Measurements from ENCODE around the gene MALL.
"Not testable (repeated sequence)": the region's sequence is repeated elsewhere in the genome, so short reads cannot be mapped to it uniquely, and the experiment has no call there.

MALL gene

DNA sequence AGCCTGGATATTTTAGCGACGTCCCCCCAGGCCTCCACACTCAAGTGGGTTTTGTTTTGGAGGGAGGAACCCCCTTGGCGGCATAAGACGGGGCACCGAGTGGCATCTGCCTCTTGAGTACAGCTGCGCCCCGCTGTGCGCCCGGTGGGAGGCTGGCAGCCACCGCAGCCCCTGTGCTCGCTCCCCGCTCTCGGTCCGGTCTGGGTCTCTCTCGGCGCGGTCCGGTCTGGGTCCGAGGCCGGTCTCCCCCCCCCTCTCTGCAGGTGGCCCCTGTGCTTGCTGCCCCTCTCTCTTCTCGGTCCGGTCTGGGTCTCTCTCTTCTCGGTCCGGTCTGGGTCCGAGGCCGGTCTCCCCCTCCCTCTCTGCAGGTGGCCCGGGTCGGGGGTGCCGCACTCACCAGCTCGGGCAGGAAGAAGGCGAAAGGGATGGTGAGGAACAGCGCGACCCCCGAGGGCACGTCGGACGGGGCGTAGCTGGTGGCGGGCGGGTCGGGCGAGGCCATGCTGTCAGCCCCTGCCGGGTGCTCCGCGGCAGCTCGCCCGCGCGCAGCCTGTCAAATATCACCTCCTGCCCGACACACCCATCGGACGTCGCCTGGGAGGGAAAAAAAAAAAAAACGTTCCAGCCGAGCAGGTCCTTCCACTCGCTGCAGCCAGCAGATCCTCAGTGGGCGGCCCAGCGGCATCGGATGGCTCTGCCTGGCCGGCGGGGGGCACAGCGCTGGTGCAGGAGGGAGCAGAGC is at the start of gene MALL:
Gene MALL (minus strand): TSS at position 532 of the 742 bp plus-strand sequence. CDS start 30 bp downstream, at position 502.
- DNase-seq, result no peak

DNA sequence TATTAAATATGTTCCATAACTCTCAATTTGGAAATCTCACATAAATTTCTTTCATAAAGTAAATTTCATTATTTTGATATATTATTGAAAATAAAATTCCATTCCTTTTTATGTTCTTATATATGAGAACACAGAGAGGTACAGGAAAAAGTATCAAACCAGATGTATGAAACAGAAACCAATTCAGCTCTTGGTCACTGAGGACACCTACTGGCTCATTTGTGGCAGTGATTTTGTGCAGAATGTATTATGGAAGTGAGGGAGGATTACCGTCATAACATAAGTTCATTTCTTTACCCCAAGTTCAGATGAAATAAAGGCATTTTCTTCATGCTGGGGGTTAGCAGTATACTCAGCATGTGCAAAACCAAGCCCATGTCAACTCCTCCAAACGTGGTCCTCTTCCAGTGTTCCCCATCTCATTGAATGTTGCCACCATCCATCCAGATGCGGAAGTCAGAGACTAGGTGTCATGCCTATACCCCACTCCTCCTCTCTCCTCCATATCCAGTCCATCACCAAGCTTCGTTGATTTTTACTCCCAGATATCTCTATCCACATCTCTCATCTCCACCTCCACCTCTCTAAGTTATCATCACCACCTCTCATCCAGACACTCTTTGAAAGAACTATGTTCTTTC is 41.7 kb upstream of the MALL start:
- DNase-seq, result no peak

DNA sequence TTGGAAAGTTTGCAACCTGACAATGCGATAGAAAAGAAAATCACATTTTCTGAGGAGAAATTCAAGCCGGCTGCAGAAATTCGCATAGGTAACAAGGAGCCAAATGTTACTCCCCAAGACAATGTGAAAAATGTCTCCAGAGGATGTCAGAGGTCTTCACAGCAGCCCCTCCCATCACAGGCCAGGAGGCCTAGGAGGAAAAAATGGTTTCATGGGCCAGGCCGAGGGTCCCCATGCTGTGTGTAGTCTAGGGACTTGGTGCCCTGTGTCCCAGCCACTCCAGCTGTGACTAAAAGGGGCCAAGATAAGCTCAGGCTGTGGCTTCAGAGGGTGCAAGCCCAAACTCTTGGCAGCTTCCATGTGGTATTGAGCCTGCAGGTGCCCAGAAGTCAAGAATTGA is 39.2 kb upstream of the MALL start:
- not testable (repeated sequence) for DNase-seq

DNA sequence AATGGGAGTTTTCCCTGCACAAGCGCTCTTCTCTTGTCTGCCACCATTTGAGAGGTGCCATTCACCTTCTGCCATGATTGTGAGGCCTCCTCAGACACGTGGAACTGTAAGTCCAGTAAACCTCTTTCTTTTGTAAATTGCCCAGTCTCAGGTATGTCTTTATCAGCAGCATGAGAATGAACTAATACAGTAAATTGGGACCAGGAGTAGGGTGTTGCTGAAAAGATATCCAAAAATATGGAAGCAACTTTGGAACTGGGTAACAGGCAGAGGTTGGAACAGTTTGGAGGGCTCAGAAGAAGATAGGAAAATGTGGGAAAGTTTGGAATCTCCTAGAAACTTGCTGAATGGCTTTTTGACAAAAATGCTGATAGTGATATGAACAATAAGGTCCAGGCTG is 38.6 kb upstream of the MALL start:
- not testable (repeated sequence) for DNase-seq

DNA sequence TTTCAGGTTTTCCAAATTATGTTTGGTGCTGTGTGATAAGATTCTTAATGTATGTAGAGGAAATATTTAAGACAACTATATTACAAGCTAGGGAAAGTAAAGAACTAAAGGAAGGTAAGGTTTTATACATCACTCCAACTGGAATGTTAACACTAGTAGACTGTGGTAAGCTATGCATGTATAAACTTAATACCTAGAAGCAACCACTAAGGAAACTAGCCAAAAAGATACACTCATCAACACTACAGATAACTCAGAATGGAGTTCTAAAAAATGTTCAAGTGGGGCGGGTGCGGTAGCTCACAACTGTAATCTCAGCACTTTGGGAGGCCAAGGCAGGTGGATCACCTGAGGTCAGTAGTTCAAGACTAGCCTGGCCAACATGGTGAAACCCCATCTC is 37.8 kb upstream of the MALL start:
- no peak for DNase-seq

DNA sequence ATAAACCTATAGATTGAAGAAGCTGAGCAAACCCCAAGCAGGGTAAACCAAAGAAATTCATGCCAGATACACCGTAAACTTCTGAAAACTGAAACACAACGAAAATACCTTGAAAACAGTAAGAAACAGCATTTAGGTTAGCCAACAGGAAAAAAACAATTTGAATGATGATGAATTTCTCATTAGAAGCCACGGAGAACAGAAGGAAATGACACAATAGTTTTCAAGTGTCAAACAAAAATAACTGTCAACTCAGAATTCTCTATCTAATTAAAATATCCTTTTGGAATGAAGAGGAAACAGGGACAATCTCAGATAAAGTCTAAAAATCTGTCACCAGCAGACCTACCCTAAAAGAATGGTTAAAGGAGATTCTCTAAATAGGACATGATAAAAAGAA is 37.3 kb upstream of the MALL start:
- no peak for DNase-seq

DNA sequence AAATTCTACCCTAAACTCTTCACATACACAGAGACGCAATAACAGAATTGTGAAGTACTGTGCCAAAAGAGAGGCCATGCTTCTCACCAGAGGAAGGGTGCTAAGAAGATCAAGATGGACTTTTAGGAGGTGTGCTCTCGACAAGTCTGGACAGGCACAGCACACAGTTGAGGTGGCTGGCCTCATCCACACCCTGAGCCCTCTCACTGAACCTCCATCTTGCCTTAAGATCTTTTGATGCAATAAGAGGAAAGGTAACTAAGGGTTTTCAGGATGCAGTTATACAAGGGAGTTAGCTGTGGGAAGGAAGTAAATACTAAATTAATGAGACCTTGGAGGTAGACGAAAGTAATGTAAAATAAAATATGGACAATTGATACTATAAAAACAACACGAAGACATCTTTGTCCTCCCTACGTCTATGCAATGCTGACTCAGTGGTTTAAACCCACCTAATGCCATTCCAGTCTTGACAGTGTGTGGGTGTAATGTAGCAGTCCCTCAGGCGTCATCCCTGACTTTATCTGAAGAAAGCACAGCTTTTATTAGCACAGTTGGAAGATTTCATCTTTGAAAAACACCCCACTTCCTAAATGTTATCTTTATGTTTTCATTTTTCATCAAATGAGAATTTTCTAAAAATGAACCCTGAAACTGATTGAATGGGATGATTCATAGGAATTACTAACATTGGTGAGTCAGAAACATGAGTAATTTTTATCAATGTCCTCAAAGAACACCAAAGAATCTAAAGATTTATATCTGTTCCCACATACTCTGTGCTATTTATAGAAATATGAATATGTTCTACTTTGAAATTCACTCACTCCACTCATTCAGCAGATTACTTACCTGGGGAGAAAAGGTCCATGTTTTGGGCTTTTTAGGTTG is 34.0 kb upstream of the MALL start:
- no peak for DNase-seq

DNA sequence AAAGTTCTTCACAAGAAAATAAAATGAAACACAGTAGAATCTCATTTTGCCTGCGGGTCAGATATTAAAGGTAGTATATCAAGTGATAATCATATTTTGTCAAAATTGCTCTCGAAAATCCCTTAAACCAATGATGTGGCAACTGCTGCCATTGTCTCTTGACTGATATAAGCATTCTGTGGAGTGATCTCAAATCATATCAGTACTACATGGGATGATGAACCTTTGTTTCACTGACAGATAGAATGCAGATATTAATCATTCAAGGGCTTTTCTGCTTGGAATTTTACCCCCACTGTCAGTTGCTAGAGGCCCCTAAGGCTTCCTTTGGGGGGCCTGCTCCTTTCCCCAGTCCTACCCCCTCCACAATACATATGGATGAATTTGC is 31.3 kb upstream of the MALL start:
- DNase-seq, result no peak

DNA sequence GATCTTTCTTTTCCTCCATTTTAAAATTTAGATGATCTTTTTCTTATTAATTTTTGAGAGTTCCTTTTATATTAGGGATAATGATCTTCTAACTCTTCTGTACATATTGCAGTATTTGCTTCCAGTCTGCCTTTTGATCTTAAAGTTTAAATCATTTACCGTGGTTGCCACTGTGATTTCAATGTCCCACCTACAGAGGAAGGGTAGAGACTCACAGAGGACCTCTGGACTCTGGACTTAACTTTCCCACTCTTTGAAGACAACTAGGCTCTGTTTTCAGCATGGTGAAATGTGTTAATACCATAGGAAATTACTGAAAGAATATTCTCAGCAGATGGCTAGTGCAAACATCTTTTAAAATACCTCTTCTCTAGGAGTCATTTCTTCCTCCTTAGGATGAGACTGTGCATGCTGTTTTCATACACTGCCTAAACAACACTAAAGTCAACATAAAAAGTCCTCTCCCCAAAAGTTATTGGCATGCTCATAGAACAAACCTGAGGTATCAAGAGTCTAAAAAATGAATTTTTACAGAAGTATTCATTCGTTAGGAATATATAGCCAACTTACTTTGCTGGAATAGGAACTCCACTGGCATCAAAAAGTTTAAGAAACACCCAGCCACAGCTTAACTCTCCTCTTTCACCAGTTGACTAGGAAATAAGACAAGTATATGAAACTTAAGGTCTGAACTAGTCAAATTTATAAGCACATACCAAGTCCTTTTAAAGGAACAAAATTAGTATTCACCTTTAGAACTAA is 30.7 kb upstream of the MALL start:
- no peak for DNase-seq

DNA sequence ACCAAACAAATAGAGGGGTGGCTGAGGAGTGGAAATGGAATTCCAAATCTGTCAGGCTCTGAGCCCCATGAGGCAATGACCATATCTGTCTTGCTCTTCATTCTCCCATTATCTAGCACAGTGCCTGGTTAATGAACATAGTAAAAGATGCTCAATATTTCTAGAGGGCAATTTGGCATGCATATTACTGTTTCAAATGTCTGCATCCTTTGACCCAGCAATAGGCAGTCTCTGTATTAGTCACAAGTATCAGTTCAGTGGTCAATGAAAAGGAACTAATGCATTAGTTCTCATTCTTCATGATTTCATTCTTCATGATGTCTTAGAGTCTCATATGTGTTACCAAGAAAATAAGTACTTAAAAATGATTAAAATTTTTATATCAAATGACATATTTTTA is 28.4 kb upstream of the MALL start:
- DNase-seq, result no peak

DNA sequence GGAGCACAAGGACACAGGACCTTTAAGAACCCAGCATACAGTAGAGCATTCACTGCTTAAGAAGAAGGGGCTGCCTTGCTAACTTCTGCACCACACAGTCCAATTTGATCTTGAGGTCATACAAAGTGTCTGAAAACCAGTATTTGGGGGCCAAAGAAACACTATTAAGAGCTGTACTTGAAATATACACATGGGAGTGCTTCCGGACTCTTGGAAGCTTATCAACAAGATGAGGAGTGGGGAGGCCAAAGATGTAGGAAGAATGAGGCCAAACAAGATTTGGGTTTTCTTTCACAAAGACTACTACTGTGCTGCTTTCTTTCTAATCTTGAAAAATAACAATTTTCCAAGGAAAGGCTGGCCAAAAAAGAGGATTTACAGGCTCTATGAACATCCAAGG is 24.8 kb upstream of the MALL start:
- DNase-seq, result no peak

DNA sequence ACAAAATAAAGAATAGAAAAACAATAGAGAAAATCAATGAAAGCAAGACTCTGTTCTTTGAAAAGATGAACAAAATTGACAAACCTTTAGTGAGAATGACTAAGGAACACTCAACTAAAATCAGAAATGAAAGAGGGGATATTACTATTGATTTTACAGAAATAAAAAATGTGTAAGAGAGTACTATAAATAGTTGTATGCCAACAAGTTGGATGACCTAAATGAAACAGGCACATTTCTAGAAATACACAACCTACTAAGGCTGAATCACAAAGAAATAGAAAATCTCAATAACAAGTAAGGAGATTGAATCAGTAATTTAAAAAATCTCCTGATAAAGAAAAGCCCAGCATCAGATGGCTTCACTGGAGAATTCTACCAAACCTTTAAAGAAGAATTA is 18.4 kb upstream of the MALL start:
- DNase-seq, result no peak

DNA sequence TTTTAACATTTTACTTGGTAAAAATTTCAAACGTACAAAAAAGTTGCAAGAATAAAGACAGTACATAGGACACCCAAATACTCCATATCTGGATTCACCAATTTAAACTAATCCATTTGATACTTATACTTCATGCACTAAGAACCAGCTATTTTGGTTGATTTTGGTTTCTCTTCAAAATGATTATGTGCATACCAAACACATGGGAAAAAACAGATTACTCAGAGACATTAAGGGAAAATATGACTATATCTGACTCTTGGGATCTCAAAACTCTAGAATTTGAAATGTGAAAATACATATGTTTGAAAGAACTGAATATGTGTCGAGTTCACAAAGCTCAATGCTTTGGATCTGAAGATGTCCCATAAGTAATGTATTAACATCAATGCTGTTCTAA is 15.5 kb upstream of the MALL start:
- no peak for DNase-seq

DNA sequence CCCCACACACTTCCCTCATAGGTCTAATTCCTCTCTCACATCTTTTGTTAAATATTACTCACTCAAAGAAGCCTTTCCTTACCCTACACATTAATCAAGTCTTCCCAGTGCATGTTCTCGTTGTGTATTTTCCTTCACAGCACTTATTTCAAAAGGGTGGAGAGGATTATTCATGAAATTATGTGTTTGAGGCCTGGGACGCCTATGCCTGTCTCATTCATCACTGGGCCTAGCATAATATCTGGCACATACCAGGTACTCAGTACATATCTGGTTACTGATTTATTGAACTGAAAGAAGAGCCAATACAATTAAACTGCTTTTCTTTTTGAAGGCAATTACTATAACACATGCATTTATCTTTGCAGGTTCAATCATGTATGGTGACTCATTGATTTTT is 15.1 kb upstream of the MALL start:
- DNase-seq, result no peak

DNA sequence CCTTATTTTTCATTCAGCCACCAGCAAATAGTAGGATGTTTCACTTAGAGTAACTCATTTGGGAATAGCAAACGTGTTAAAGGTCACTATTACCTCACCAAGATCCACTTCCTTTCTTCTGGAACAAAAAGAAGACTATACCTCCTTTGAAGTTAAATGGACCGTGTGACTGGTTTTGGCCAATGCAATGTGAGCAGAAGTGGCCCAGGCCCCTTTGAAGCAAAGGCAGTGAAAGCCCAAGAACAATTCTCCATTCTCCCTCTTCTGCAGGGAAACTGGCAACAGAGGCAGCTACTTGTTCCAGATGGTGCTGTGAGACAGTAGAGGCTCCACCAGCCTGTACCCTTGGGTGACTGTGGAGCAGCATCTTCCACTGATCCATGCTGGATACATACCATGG is 11.3 kb upstream of the MALL start:
- no peak for DNase-seq

DNA sequence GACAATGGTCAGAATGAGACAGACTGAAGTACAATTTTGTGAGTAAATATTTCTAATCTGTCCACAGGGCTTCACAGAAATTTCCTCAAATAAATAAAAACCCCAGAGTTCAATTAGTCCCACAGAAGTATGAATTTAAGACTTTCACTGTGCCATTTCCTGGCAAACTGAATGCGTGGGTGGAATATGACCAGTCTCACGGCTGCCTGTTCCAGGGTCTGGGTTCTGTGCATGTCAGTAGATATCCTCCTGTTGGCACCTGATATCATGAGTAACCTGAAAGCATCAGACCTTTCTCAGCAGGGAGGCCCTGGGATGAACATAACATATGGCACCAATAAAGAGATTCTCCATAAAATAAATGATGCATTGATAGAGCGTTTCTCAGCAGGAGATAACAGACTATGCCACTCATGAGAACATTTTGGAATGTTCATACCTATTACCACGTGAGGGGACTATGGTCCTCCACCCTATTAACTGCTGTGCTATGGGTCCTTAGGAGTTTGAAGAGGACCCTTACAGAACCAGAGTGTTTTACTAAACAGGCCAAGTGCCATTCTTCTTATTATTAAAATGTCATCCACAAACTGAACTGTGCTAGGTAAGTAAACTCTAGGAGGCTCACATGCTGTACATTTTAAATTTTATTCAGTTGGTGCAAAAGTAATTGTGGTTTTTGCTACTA is 10.6 kb upstream of the MALL start:
- DNase-seq, result no peak

DNA sequence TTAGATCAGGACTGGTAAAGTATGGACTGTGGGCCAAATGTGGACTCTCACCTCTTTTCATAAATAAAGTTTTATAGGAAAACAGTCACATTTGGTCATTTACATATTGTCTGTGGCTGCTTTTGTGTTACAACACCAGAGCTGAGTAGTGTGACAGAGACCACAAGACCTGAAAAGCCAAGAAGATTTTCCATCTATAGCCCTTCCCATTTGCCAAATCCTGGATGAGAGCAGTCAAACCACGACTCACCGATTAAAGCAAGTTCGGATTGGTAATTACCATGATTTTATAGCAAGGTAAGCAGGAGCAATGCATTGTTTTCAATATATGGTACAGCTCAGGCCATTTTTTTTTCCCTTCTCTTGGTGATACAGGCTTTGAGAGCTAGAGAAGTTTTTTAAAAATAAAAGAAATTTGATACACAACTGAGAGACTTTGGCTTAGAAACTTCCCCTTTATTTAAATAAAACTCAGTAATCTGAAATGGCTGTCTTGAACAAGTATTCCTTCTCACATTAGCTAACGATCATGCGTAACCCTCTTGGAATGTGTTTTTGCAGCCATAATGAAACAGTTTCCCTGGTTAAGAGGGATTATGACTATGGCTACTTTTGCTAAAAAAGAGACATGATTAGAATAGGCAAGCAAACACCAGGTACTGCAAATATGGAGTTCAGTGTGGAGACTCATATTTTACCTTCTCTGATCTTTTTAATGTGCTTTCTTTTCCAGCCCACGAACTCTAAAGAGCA is 9.5 kb upstream of the MALL start:
- no peak for DNase-seq

DNA sequence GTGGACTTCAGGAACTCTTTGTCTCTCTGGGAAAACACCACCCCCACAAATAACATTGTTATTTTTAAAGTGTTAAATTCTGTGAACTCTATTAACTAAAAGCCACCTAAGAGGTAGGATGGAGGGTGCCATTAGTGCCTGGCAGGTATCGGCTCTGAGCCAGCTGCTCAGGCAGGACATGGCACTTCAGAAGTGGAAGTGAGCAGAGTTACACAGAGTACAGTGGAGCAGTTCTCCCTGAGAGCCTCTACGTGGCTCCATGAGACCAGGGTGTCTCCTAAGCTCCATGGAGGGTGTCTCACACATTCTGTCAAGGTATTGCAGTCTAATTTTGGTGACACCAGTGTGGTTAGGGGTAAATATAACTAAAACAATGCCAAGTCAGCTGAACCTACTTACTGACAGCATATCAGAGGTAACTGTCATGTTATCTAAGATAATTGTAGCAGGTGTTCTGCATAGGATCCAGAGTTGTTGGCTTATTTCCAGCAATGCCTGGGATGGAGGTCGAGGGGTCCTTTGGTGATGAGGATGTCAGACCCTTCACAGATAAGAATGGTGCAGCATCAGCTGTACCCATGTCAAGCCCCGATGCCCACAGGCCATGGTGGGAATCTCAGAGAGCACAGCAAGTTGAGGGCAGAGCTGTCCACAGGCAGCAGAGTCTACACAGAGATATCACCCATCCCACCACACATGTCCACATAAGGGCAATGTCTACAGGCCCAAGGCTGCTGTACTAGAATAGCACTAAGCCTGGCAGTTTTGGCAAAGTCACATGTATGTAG is 8.6 kb upstream of the MALL start:
- DNase-seq, result no peak

DNA sequence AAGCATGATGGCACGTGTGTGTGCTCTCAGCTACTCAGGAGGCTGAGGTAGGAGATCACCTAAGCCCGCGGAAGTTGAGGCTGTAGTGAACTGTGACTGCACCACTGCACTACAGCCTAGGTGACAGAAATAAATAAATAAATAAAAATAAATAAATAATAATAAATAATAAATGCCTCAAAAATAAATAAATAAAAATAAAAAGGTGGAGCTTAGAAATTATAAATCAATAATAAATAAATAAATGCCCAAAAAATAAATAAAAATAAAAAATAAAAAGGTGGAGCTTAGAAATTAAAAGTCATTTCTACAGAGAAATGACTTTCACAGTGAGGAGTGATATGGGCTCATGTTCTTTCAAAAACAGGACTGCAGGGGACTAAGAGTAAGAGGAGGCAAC is 6.0 kb upstream of the MALL start:
- no peak for DNase-seq

DNA sequence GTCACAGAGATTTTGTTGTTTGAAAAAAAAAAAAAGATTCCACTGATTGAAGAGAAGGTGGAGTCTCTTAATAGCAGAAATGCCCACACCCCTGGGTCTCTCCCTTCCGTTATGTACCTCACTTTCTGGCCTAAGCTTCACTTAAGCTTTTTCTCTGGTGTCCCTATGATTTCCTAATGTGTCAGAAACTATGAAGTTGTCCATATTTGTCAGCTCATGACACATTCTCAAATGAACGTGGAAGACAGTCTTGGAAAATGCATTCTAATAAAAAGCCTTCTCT is 5.4 kb upstream of the MALL start:
- DNase-seq, result no peak
